ENCODE results near the gene RAB3A.
"Not testable (repeated sequence)": the region's sequence is repeated elsewhere in the genome, so short reads cannot be mapped to it uniquely, and the experiment has no call there.

The RAB3A gene

DNA sequence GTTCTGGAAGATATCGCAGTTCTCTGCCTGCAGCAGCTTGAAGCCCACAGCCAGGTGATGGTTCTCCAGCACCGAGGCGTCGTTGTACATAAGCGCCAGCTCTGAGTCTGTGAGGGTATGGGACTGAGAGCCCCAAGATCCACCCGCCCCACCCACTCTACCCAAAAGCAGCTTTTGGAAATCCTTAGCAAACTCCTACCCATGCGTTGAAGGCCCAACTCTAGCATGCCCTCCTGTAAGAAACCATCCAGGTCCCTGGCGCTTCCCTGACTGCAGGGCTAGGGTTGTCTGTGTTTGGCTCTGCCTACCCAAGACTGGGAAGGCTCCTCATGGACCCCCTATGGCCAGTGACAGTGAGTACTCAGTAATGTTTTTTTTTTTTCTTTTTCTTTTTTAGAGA, 12.9 kb upstream of the RAB3A start:
- TF ChIP-seq, protein P1, sequence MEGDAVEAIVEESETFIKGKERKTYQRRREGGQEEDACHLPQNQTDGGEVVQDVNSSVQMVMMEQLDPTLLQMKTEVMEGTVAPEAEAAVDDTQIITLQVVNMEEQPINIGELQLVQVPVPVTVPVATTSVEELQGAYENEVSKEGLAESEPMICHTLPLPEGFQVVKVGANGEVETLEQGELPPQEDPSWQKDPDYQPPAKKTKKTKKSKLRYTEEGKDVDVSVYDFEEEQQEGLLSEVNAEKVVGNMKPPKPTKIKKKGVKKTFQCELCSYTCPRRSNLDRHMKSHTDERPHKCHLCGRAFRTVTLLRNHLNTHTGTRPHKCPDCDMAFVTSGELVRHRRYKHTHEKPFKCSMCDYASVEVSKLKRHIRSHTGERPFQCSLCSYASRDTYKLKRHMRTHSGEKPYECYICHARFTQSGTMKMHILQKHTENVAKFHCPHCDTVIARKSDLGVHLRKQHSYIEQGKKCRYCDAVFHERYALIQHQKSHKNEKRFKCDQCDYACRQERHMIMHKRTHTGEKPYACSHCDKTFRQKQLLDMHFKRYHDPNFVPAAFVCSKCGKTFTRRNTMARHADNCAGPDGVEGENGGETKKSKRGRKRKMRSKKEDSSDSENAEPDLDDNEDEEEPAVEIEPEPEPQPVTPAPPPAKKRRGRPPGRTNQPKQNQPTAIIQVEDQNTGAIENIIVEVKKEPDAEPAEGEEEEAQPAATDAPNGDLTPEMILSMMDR (conservative IDR thresholded peaks at IDR 0.05; ENCODE audit: low read depth, low read length) = no peak
- DNase-seq (ENCODE audit: low read depth) = no peak
- H3K4me3 ChIP-seq (ENCODE audit: low read depth, low read length) = no peak overlapping the region

GRCh38 chr19:18214779-18215433, 11.1 kb upstream of the RAB3A start:
- TF ChIP-seq, protein P1 (conservative IDR thresholded peaks at IDR 0.05; ENCODE audit: low read depth, low read length) = no peak
- no peak overlapping the region for H3K4me3 ChIP-seq (ENCODE audit: low read depth, low read length)
- DNase-seq (ENCODE audit: low read depth) = peak; percentile 48

GRCh38 chr19:18211683-18212082, 7.8 kb upstream of the RAB3A start:
- no peak for DNase-seq (ENCODE audit: low read depth)
- TF ChIP-seq, protein P1 (conservative IDR thresholded peaks at IDR 0.05; ENCODE audit: low read depth, low read length) = no peak

DNA sequence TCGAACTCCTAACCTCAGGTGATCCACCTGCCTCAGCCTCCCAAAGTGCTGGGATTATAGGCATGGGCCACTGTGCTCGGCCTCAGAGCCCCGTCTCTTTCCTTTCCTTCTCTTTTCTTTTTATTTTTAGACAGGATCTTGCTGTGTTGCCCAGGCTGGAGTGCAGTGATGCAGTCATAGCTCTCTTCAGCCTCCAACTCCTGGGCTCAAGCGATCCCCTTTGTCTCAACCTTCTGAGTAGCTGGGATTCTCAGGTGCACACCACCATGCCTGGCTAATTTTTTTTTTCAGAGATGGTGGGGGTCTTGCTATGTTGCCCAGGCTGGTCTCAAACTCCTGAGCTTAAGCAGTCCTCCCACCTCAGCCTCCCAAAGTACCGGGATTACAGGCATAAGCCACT, 6.1 kb upstream of the RAB3A start:
- H3K4me3 ChIP-seq (ENCODE audit: low read depth, low read length); DNase-seq (ENCODE audit: low read depth): not testable (repeated sequence)

More at GRCh38 chr19:18211683-18212082, 7.8 kb upstream of the RAB3A start:
- H3K4me3 ChIP-seq (ENCODE audit: low read depth, low read length) = no peak overlapping the region

DNA sequence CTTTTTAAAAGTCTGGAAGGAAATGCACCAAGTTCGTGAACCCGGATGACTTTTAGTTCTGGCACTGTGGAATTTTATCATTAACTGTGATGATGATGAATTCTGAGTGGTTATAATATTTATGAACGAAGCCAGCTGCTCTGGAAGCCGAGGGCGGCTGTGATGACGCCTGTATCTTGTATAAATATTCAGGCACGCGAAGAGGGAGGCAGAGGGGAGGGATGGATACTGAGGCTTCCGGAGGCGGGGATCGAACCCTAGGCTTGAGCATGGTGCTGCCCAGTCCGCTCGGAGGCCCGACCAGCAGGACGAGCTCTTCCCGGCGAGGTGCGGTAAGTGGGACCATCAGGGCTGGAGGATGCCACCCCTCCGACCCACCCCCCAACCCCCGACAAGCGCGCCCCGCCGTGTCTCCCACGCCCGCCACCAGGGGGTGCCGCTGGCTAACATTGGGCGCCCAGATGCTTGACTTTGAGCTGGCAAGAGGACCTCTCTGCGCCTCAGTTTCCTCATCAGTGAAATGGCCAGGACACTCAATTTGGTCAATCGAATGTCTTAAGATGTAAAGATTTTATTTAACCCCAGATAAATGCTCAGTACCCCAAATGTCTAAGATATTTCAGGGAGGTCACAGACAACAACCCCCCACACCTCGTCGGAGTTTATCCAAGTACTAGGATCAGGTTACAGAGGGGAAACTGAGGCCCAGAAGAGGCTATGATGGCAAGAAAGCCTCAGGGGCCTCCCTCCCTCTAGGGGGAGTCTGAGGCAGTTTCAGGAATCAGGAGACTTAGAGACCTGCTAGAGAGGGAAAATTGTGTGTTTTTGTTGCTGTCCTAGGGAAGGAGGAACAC, 4.5 kb upstream of the RAB3A start:
- no peak overlapping the region for H3K4me3 ChIP-seq (ENCODE audit: low read depth, low read length)
- TF ChIP-seq, protein P1 (conservative IDR thresholded peaks at IDR 0.05; ENCODE audit: low read depth, low read length) = peak; percentile 62

GRCh38 chr19:18206018-18206417, 2.2 kb upstream of the RAB3A start:
- TF ChIP-seq, protein P1 (conservative IDR thresholded peaks at IDR 0.05; ENCODE audit: low read depth, low read length) = no peak
- no peak for DNase-seq (ENCODE audit: low read depth)
- no peak overlapping the region for H3K4me3 ChIP-seq (ENCODE audit: low read depth, low read length)

More for the DNA sequence above, 4.5 kb upstream of the RAB3A start:
- DNase-seq (ENCODE audit: low read depth) = peak; percentile 49

DNA sequence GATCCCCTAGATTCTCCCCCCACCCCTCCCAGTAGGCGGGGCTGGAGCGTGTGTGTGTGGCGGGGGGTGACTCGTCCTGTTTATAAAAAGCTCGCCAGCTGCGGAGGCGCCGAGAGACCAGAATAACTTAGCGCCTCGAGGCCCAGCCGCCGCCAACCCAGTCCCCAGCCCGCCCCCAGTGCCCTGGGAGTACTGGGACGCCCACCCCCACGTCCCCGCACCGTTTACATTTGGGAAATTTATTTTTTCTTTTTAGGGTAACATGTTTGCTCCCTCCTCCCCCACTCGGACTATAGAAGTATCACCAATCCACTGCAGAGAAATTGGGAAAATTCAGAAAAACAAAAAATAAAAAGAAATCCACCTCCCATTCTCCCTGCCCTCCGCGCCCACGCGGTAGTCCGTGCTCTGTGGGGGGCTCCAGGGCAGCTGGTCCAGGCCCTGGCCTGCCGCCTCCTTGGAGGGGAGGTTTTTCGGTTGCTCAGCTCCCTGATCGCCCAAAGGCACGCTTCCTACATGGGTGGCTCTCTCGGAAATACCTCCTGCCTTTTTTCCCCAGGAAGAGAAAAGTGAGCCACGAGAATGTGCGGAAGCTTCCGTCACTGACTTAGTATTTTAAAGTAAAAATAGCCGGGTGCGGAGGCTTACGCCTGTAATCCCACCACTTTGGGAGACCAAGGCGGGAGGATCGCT, 1.5 kb upstream of the RAB3A start:
- H3K4me3 ChIP-seq (ENCODE audit: low read depth, low read length) = peak overlapping the region; percentile 68
- peak; percentile 75 for DNase-seq (ENCODE audit: low read depth)
- TF ChIP-seq, protein P1 (conservative IDR thresholded peaks at IDR 0.05; ENCODE audit: low read depth, low read length) = no peak
